Gastrocnemius medialis (tissue), 4 donors: ENCODE data around the gene SCNN1B.

Source experiments
- POLR2A ChIP-seq, 2 donors: fragments of 450-650 bp; IDR thresholded peaks; one replicate each; pipeline ENCODE4 v1.6.1; 2017; ENCODE audit warnings: antibody characterized with exemption in 2 of 2, mild to moderate bottlenecking in 2 of 2, moderate library complexity in 2 of 2
- TF ChIP-seq, protein P1 (sequence below), 5 experiments: fragments of 450-650 bp in 3 of 5; fragments of 200-600 bp in 2 of 5; sonication (generic) in 2 of 5; IDR thresholded peaks in 4 of 5; conservative IDR thresholded peaks in 1 of 5; 1 replicate in 4 of 5; 2 replicates in 1 of 5; pipeline ENCODE4 v1.5.1; 2016 to 2019; ENCODE audit warnings: antibody characterized with exemption in 5 of 5, mild to moderate bottlenecking in 3 of 5, moderate library complexity in 3 of 5

DNA sequence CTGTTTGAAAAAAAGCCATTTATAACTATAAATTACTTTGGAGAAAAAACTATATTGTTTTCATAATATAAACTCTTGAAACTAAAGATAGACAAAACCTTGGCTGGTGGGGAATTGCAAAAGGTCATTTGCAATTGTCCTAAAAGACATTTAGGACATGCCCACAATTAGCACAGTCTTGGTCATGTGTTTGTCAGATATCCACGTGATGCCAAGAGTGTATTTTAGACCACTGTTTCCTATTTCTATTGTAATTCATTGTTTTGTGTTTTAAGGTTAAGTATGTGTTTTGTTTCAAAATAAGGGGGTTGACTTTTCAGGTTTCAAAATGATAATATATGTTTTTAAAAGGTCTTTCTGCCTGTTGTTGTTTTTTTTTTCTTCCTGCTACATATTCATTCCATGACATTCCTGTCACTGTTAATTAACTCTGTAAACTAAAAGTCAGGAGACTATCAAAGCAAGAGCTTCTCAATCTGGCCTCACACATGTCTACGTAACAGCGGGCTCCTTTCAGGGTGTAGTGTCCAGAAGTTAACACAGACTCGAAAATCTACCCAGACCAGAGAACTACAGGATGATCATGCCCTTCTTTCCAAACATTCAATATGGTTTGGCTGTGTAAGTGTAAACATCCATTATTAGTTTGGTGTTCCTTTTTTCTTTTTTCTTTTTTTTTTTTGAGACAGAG is 92.2 kb downstream of the SCNN1B start:
- TF ChIP-seq, protein P1, sequence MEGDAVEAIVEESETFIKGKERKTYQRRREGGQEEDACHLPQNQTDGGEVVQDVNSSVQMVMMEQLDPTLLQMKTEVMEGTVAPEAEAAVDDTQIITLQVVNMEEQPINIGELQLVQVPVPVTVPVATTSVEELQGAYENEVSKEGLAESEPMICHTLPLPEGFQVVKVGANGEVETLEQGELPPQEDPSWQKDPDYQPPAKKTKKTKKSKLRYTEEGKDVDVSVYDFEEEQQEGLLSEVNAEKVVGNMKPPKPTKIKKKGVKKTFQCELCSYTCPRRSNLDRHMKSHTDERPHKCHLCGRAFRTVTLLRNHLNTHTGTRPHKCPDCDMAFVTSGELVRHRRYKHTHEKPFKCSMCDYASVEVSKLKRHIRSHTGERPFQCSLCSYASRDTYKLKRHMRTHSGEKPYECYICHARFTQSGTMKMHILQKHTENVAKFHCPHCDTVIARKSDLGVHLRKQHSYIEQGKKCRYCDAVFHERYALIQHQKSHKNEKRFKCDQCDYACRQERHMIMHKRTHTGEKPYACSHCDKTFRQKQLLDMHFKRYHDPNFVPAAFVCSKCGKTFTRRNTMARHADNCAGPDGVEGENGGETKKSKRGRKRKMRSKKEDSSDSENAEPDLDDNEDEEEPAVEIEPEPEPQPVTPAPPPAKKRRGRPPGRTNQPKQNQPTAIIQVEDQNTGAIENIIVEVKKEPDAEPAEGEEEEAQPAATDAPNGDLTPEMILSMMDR (IDR thresholded peaks at IDR 0.05 in 4 of 5, conservative IDR thresholded peaks at IDR 0.05 in 1 of 5): no peak
- no peak for TF ChIP-seq POLR2A (IDR thresholded peaks at IDR 0.05)
